SJCRH30 (cell line): ENCODE measurements around the gene USP3. TPM values are rescaled to one million over a fixed set of nuclear protein-coding genes. Genes with fewer than 3 reads are reported as not detected.

ENCODE experiments used
- total RNA-seq: library from RNA; depleted of rRNA; stranded (reverse); fragments of >200 nt; shearing (Covaris generic); gene quantifications from 2 replicates; pipeline ENCODE4 v1.2.3, GENCODE V29; 2014; rRNA removed

The USP3 gene
- total RNA-seq, 1 experiment from 2014 or later: 42.0 TPM

Other genes with a start within 250 kb of the USP3 start
- gene APH1B, start 227.0 kb upstream of the USP3 start, total RNA-seq: 13.3 and 15.2 TPM in 2 replicates
- 0.57 and 0.94 TPM in 2 replicates for gene CA12, start 122.7 kb upstream of the USP3 start, total RNA-seq
- gene FBXL22, start 92.8 kb downstream of the USP3 start, total RNA-seq: 0.10 and 0.34 TPM in 2 replicates